GM10847 (cell line): ENCODE measurements around the gene MRPL30.

Experiments
- POLR2A ChIP-seq: IDR thresholded peaks from 2 replicates; pipeline ENCODE4 v1.6.1; 2011; ENCODE audit not compliant: insufficient read length; ENCODE audit errors: extremely low read depth

MRPL30 gene

DNA sequence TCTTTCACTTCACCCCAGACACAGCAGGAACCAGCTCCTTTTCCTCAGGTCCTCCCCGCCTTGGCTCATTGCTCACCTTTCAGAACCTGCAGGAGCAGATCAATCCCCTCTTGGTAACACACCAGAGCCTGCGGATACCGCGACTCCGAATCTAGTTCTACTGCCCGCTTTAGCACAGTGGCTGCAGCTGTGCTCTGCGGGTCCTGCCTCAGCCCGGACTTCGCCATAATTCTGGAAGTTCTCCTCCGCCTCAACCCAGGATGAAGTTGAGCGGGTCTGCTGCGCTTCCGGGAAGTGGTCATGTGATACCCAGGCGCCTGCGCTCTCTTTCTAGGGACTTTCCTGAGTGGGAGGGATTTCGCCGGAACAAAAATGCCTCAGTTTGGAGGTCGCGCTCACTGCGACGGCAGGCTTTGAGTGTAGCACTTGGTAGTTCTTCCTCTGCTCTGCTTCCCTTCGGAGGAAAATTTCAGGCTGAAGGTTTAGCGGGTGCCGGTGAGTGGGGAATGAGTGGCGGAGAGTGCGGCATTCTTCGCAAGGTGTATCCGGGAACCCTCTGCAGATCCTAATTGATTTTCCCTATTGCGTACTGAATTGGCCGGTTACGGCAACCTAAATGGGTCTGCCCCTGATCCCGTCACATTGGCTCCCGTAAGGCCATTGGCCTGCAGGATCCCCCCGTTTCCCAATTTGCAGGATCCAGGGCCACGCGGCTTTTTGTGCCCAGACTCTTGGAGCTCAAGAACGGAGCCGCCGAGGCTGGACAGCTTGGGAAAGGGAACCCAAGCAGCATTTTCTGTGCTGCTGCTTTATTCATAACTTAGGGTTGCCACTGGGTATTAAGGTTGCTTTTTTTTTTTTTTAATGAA, at the start of gene MRPL30, which contains the start of gene MITD1:
Gene MRPL30 (plus strand): TSS at position 430 of the 869 bp plus-strand sequence. CDS start 5,020 bp downstream, outside the sequence.
Gene MITD1 (minus strand): TSS at position 304 of the 869 bp plus-strand sequence. CDS start 77 bp downstream, at position 227.
- peak; percentile 83 for TF ChIP-seq POLR2A

DNA sequence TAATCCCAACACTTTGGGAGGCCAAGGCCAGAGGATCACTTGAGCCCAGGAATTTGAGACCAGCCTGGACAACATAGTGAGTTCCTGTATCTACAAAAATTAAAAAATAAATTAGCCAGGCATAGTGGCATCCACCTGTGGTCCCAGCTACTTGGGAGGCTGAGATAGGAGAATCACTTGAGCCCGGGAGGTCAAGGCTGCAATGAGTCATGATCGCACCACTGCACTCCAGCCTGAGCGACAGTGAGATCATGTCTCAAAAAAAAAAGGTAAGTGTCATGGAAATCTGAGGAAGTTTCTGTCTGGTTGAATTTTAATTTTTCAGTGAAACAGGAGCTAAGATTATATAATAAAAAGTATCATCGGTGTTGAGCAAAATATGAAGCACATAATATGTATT, 42.0 kb upstream of the MRPL30 start:
- TF ChIP-seq POLR2A = no peak

DNA sequence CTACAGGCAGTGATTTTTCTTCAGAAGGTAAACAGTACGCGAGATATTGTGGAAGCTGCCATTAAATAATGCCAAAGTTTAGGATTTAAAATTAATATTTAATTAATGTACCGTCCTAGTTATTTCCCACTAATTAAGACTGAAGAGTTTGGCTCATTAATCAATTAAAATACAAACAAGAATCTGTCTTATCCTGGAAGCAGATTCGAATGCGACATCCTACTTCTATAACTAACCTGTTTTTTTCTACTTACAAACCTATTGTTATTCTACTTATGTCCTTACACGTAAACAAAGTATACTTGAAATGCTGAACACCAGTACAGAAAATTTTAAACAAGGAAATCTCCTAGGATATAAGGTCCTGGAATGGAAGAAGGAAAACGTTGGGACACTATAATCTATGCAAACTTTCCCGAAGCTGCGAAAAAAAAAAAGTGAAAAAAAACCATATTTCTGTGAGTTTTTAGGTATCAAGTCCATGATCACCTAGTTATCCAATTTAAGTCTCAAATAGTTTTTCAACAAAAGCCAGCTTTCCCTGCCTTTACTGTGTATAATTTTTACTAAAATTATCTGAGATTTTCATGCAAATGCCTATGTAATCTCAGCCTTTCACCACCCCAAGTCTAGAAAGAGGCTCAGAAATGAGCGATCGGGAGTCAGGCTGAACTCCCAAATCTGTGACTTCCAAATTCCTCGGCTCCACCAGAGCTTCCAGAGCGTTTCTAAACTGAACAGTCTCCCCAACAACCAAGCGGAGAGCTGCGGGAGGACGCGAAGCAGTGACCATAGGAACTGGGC, 40.7 kb upstream of the MRPL30 start:
- no peak for TF ChIP-seq POLR2A

DNA sequence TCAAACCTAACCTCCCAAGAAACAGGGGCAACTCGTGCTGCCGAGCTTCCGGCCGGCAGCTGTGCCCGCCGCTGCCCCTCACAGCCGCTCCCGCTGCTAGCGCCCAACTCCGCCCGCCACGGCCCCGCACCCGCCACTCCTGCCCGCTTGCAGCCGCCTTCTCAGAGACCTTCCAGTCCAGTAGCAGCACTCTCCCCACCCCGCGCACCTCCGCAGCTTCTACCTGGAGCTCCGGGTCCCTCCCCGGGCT, 40.2 kb upstream of the MRPL30 start:
- peak; percentile 91 for TF ChIP-seq POLR2A

DNA sequence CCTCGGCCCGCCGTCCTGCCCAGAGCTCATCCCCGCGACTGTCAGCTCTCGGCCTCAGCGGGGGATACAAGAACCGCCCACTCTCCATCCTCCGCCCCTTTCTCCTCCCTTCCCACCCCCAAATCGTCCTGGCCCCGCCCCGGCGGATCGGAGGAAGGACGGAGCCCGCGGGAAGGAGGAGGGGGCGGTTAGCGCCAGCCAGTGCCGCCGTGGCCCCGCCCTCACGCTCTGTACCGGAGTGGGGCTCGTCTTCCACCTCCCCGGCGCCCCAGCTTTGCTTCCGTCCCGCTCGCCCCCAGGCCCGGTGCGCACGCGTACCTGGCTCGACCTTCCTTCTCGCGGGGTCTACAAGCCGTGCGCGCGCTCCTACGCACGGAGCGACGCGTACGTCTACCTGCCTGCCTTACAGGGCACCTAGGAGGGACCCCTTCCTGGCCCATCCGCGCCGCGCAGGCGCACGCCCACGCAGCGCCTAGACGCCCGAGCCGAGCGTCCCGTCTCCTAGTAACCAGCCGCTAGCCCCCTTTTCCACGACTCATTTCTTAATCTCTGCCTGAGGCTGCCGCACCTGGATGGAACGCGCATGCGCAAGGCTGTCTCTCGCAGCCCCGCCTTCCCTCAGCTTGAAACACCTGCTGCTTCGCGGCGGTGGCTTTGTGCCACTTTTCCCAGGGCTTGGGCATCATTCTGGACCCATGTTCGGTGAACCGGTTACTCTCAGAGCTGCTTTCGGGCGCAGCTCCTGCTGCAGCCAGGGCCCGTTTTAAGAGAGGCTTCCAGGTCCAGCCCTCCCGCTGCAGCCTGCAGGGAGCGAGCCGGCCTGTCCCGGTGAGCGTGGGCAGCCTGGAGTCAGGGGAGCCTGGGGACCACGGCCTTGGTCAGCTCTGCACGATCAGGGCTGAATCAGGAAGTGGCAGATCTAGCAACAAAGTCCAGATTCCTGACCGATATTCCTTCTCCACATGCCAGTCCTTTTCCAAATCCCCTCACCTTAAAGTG, 39.6 kb upstream of the MRPL30 start, which contains the start of gene C2orf15:
Gene C2orf15 (plus strand): TSS at position 598 of the 999 bp plus-strand sequence. CDS start 8,852 bp downstream, outside the sequence.
- no peak for TF ChIP-seq POLR2A

DNA sequence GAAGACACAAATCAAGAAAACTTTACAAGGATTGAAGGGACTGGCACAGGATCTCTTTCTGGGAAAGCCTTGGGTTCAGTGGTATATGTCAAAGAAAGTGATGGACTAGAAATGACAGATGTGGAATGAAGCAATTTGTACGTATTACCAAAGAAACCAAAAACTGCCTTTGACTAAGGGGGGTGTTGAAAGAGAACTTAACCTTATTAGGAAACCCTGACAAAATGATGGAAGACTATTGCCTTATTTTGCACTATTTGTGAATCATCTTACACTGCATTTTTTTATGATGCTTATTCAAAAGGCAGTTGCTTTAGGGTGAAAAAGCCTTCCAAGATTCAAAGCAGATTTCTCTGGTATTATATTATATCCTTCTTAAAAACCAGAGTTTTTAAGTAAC, 30.3 kb upstream of the MRPL30 start:
- TF ChIP-seq POLR2A = no peak

DNA sequence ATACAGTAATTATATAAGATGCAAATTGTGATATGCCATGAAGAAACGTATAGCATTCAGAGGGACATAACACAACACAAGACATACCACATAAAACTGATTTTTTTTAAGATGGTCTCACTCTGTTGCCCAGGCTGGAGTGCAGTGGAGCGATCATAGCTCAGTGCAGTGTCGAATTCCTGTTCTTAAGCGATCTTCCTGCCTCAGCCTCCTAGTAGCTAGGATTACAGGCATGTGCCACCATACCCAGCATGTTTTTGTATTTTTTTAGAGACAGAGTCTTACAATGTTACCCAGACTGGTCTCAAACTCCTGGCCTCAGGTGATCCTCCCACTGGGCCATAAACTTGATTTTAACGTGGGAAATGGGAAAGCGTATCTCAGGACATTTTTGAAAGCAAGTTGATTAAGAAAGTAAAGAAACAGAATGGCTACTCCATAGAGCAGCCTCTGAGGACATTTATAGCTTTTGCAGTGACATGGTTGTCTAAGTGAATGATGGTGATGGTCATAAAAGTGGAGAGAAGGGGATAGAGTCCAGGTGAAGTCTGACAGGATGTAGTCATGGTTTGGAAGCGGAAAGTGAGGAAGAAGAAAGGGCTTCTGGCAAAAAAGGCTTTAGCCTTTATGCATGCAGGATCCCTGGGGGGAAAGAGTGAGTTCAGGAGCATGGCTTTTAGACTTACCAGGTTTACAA, 28.6 kb upstream of the MRPL30 start:
- TF ChIP-seq POLR2A = no peak

DNA sequence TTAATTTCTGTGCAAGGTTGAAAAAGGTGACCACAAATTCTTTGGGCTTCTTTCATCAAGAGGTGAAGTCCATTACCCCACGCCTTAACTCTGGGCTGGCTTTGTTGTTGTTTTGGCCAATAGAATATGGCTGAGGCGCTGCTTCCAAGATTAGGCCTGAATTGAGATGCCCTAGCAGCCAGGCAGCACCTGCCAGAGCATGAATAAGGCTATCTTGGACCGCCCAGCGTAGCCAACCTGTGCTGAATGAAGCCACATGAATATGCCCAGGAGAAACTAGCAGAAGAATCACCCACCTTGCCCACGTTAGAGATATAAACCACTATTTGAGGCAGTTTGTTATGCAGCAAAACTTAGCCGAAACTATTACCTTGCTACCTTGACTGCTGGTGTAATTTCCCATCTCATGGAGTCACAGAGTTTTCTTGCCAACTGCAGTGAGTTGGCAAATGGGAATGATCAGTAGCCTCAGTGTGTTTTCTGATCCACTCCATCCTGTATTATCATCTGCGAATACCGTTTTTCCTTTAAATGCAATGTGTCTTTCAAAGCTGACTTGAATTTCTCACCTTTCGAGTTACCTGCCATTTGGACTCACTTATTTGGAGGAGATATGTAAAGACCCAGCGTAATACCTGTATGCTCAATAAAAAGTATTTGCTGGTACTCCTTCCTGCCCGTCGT, 26.9 kb upstream of the MRPL30 start:
- TF ChIP-seq POLR2A = no peak

DNA sequence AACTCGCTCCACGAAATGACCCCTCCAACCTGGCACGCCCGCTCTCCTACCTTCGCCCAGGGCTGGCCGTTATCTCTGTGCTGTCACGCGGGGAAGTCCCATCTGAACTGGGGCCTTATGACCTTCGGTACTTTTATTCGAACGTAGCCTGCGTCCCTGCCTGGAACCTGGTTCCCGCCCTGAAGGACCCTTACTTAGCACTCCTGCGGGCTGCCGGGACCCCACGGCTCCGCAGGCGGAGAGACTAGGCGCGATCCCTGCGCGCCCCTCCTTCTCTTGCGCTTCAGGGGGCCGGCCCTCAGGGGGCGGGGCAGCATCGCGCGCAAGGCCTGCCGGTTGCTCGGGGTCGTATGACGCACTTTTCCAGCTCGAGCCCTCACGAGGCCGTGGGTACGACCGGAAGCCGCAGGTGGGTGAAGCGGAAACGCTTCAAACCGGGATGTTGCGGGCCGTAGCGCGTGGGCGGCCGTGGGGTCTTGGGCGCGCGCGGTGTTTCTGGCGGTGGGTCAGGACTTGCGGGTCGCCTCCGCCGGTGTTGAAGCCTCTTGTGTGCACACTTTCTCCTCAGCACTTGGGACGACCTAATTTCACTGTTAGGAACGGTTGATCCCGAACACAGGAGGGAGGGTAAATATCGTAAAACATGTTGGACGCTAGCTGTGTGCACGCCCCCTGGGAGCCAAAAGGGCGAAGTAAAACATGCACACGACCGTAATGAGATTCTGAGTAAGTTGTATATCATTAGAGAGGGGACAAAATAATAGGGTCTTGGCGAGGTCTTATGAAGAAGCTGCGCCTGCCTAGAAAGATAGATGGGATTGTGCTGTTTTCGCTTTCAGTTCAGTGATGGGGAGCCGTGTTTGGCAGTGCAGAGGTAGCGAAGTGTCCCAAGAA, 26.1 kb upstream of the MRPL30 start, which contains the start of the genes LIPT1 and TSGA10:
Gene LIPT1 (plus strand): TSS at position 325 of the 894 bp plus-strand sequence. CDS start 6,991 bp downstream, outside the sequence.
Gene TSGA10 (minus strand): TSS at position 300 of the 894 bp plus-strand sequence. CDS start 45,503 bp downstream, outside the sequence.
- TF ChIP-seq POLR2A = peak; percentile 81

DNA sequence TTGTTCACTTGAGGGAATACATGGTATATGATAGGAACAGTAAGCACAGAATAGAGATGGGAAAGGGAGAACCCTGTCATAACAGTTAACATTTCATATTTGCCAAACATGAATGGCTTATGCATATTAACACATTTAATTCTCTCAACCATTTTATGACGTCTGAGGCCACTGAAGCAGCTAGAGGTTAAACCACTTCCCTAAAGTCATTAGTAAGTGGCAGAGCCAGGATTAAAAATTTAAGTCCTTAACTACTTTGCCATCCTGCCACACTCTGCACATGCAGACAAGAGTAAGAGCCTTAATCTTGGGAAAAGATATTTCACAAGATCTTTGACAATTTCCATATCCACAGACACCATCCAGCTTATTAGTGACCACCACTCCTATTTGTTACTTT, 24.1 kb upstream of the MRPL30 start:
- TF ChIP-seq POLR2A = no peak

DNA sequence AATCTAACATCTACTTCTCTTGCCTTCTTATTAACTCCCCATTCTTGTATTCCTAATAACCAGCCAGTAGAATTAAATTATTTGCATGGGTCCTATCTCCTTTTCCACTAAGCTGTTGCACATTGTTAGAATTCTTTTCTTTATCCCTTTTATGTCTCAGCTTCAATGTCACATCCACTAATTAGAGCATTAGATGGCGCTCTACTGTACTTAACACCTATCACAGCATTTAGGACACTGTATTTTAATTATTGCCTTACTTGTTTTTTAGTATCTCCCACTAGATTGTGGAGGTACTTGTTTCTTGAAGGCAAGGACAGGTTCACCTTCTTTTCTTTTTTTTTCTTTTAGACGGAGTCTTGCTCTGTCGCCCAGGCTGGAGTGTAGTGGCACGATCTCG, 22.4 kb upstream of the MRPL30 start:
- no peak for TF ChIP-seq POLR2A

DNA sequence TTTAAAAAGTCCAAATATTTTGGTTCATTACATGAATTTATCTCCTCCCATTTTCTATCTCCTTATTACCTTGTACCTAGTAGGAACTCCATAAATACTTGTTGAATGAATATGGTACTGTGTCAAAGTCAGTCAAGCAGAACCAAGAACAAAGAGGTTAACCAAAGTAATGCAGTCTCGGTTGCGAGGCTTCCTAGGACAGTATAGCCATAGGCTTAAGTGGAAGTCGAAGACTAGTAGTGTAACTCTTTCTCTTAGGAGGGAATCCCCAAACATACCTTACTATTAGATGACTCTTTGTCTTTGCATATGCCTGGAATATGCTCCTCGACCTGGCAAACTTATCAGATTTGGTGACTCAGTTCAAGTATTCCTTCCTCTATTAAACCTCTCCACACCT, 21.4 kb upstream of the MRPL30 start:
- TF ChIP-seq POLR2A = no peak

DNA sequence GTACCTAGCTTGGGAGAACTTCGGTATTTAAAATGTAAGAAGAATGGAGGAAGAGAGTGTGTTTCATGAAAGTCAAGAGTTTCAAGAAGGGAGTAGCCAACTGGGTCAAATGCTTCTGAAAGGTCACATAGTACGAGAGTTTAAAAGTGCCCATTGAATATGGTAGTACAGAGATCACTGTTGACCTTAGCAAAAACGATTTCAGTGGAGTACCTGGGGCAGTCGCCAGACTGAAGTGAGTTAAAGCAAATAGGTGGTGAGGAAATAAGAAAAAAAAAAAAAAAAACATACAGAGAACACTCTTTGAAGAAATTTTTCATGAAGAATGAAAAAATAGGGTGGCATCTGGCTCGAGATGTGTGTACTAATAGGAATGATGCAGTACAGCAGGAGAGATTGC, 14.8 kb upstream of the MRPL30 start:
- TF ChIP-seq POLR2A = no peak

DNA sequence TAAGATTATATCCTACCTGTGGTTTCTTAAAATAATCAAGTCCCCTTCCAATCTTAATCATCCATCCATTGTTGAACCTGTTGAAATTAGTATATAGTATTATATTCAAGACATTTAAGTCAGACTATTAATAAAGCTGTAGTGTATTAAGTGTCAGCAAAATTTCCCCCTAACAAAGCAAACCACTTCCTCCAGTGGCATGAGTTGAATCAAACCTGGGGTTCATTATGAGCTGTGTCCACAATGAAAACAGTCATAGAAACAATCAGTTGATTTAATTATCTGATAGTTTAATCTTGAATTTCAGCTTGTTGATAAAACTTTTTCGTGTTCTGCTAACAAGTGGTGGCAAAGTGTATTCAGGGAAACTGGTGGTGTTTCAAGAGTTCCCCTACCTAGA, 11.4 kb upstream of the MRPL30 start:
- no peak for TF ChIP-seq POLR2A
